A549 (cell line): Measurements from ENCODE around the gene DIP2A. TPM values are rescaled to one million over a fixed set of nuclear protein-coding genes. Genes with fewer than 3 reads are reported as not detected.
"Not testable (repeated sequence)": the region's sequence is repeated elsewhere in the genome, so short reads cannot be mapped to it uniquely, and the experiment has no call there.

ENCODE experiments used
- ATAC-seq, 2 experiments: fragments of 200-7000 bp in 1 of 2; fragments of >200 bp in 1 of 2; cut with Nextera tagmentation in 1 of 2; cut with Tn5 transposase in 1 of 2; 3 replicates each; pipeline versions ENCODE4 v1.8.0 to v1.9.1; 2018 to 2020; ENCODE audit warnings: mild to moderate bottlenecking in 1 of 2, moderate library complexity in 1 of 2
- CTCF ChIA-PET: fragments of 300-600 bp; sonication (Branson Sonifier 250); formaldehyde crosslinking; extraction: SDS; loops from one replicate; lab custom pipeline; 2021; ENCODE audit warnings: antibody characterized with exemption, inconsistent platforms; lab: Yijun Ruan, JAX
- POLR2A ChIA-PET: fragments of 350-600 bp; formaldehyde crosslinking; extraction: SDS; loops from one replicate; lab custom pipeline; 2021; ENCODE audit warnings: antibody characterized with exemption, inconsistent platforms; lab: Yijun Ruan, JAX
- DNase-seq, 2 experiments: peaks; one replicate each; pipeline versions ENCODE4 v3.0.0 to v3.0.0-alpha.2; 2011 to 2016; ENCODE audit warnings: low read depth in 1 of 2, low spot score in 1 of 2
- FAIRE-seq: peaks from 2 replicates; lab custom pipeline; 2011; peaks lifted over from hg19 to GRCh38; lab: Jason Lieb, UNC
- H3K27ac ChIP-seq, 2 experiments: fragments of >200 bp; sonication (Bioruptor Twin); formaldehyde crosslinking; 3 replicates each; pipeline ENCODE4 v1.5.1; 2016 to 2017
- H3K4me1 ChIP-seq: fragments of >200 bp; sonication (Bioruptor Twin); formaldehyde crosslinking; 3 replicates; pipeline ENCODE4 v1.6.1; 2016
- H3K4me2 ChIP-seq: fragments of >200 bp; sonication (Bioruptor Twin); formaldehyde crosslinking; 3 replicates; pipeline ENCODE4 v1.6.1; 2016
- H3K4me3 ChIP-seq: fragments of >200 bp; sonication (Bioruptor Twin); formaldehyde crosslinking; 3 replicates; pipeline ENCODE4 v1.5.1; 2016
- H3K9me3 ChIP-seq: fragments of >200 bp; sonication (Bioruptor Twin); formaldehyde crosslinking; 3 replicates; pipeline ENCODE4 v1.6.1; 2016
- BCL3 ChIP-seq: fragments of >200 bp; sonication (Bioruptor Twin); formaldehyde crosslinking; IDR thresholded peaks from 3 replicates; pipeline ENCODE4 v1.6.1; 2016
- CBX2 ChIP-seq: fragments of 200-600 bp; sonication (generic); IDR thresholded peaks from 2 replicates; pipeline ENCODE4 v1.6.1; 2016; ENCODE audit warnings: low read depth, mild to moderate bottlenecking, borderline replicate concordance
- CEBPB ChIP-seq, 2 experiments: fragments of >200 bp in 1 of 2; sonication (Bioruptor Twin) in 1 of 2; formaldehyde crosslinking in 1 of 2; IDR thresholded peaks; 2 replicates each; pipeline ENCODE4 v1.6.1; 2012 to 2016
- CHD2 ChIP-seq: fragments of 150-350 bp; IDR thresholded peaks from 2 replicates; pipeline ENCODE4 v1.6.1; 2014; ENCODE audit warnings: low read length; ENCODE audit not compliant: partially characterized antibody
- CHD4 ChIP-seq: fragments of 200-600 bp; sonication (generic); IDR thresholded peaks from 2 replicates; pipeline ENCODE4 v1.6.1; 2016; ENCODE audit warnings: antibody characterized with exemption, mild to moderate bottlenecking, borderline replicate concordance
- EHMT2 ChIP-seq: fragments of 200-600 bp; sonication (generic); IDR thresholded peaks from 2 replicates; pipeline ENCODE4 v1.6.1; 2016; ENCODE audit warnings: antibody characterized with exemption, low read depth, mild to moderate bottlenecking, moderate library complexity
- ELK1 ChIP-seq: fragments of 150-350 bp; IDR thresholded peaks from 2 replicates; pipeline ENCODE4 v1.6.1; 2014; ENCODE audit warnings: low read depth, mild to moderate bottlenecking, low read length
- GATA3 ChIP-seq: IDR thresholded peaks from 2 replicates; pipeline ENCODE4 v1.6.1; 2012; ENCODE audit warnings: borderline replicate concordance
- HOXB5 ChIP-seq: fragments of 250-450 bp; sonication (Bioruptor Pico); IDR thresholded peaks from 2 replicates; pipeline ENCODE4 v1.5.0; 2020; ENCODE audit warnings: mild to moderate bottlenecking, moderate library complexity
- JUNB ChIP-seq: fragments of >200 bp; sonication (Bioruptor Twin); formaldehyde crosslinking; IDR thresholded peaks from 2 replicates; pipeline ENCODE4 v1.6.1; 2016
- MAFK ChIP-seq: fragments of 450-650 bp; IDR thresholded peaks from 2 replicates; pipeline ENCODE4 v1.6.1; 2014; ENCODE audit not compliant: partially characterized antibody
- MYC ChIP-seq: IDR thresholded peaks from 2 replicates; pipeline ENCODE4 v1.6.1; 2012; ENCODE audit warnings: mild to moderate bottlenecking, inconsistent platforms, low read length, improper control_type of control experiment, borderline replicate concordance
- PHF8 ChIP-seq: fragments of 200-600 bp; sonication (generic); IDR thresholded peaks from 2 replicates; pipeline ENCODE4 v1.6.1; 2016; ENCODE audit warnings: low read depth, mild to moderate bottlenecking, antibody characterized with exemption, moderate library complexity, borderline replicate concordance
- POLR2A ChIP-seq: IDR thresholded peaks from 2 replicates; pipeline ENCODE4 v1.6.1; 2012; ENCODE audit warnings: mild to moderate bottlenecking, low read length
- RCOR1 ChIP-seq: fragments of 150-350 bp; IDR thresholded peaks from 2 replicates; pipeline ENCODE4 v1.6.1; 2014; ENCODE audit warnings: antibody characterized with exemption, low read length, low read depth
- RNF2 ChIP-seq: fragments of 200-600 bp; sonication (generic); IDR thresholded peaks from 2 replicates; pipeline ENCODE4 v1.6.1; 2016; ENCODE audit warnings: low read depth, mild to moderate bottlenecking, antibody characterized with exemption, moderate library complexity, borderline replicate concordance
- SMC3 ChIP-seq: fragments of >200 bp; sonication (Bioruptor Twin); formaldehyde crosslinking; IDR thresholded peaks from 3 replicates; pipeline ENCODE4 v1.6.1; 2018; ENCODE audit warnings: inconsistent platforms
- WGBS: methylation state at CpG from one replicate; pipeline ENCODE4 v1.1.6; 2017; ENCODE audit errors: missing lambda C conversion rate; 5-methylcytosine and 5-hydroxymethylcytosine counted together
- polyA plus RNA-seq, 4 experiments: library from polyadenylated mRNA; depleted of rRNA in 3 of 4; stranded (reverse); fragments of >200 nt; fragmentation: RNase III in 1 of 4; extraction: RNeasy Plus Mini Kit Qiagen cat#74134 plus additional on column Dnase treatment in 1 of 4; gene quantifications; 2 replicates in 3 of 4; 3 replicates in 1 of 4; pipeline ENCODE4 v1.2.3, GENCODE V29; 2011 to 2017
- TF ChIP-seq, protein P1 (sequence below): fragments of >200 bp; sonication (Bioruptor Twin); formaldehyde crosslinking; IDR thresholded peaks from 3 replicates; pipeline ENCODE4 v1.5.1; 2016
- TF ChIP-seq, protein P2 (sequence below): fragments of 250-450 bp; sonication (Bioruptor Pico); IDR thresholded peaks from 2 replicates; pipeline ENCODE4 v1.5.0; 2021; ENCODE audit warnings: mild to moderate bottlenecking, moderate library complexity, borderline replicate concordance

Gene DIP2A
- polyA plus RNA-seq, 2 of the 4 experiments (the other 2 are of a cell fraction): 13.3 to 18.4 TPM

DNA sequence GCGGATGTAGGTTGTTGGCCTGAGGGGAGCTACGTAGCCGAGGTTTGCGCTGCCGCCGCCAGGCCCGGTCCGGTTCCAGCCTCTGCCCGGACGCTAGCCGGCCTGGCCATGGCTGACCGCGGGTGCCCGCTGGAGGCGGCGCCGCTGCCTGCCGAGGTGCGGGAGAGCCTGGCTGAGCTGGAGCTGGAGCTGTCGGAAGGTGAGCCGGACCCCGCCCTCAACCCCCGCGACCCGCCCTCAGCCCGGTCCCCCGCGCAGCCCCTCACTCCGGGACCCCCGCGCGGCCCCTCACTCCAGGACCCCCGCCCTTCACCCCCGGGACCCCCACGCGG, 299 bp downstream of the DIP2A start:
- H3K27ac ChIP-seq: peak overlapping the region; percentile 88 to 97
- ATAC-seq (peak; percentile 55 to 72; a peak in 5 of 6 replicates), FAIRE-seq (no peak), DNase-seq (no peak)
- ChIA-PET POLR2A (interaction anchor here (0.6 to 1.4 kb wide), 2 partner anchors 177 to 195 kb away, joined by 3 to 4 read pairs; partner anchors contain the start of gene PRMT2), CTCF (no interaction called here)
- H3K9me3 ChIP-seq: no peaks in the 10 kb centered on the region
- no CpG with 5 or more reads among the region's 36 CpGs for WGBS
- peak overlapping the region; percentile 96 for H3K4me2 ChIP-seq
- H3K4me1 ChIP-seq: peaks cover 12% of the 10 kb centered on the region
- H3K4me3 ChIP-seq: peak overlapping the region; percentile 71
- no peak for TF ChIP-seq RCOR1
- no peak for TF ChIP-seq RNF2
- peak; percentile 38; the same call in 1 of the 2 replicates for TF ChIP-seq PHF8
- TF ChIP-seq, protein P1, sequence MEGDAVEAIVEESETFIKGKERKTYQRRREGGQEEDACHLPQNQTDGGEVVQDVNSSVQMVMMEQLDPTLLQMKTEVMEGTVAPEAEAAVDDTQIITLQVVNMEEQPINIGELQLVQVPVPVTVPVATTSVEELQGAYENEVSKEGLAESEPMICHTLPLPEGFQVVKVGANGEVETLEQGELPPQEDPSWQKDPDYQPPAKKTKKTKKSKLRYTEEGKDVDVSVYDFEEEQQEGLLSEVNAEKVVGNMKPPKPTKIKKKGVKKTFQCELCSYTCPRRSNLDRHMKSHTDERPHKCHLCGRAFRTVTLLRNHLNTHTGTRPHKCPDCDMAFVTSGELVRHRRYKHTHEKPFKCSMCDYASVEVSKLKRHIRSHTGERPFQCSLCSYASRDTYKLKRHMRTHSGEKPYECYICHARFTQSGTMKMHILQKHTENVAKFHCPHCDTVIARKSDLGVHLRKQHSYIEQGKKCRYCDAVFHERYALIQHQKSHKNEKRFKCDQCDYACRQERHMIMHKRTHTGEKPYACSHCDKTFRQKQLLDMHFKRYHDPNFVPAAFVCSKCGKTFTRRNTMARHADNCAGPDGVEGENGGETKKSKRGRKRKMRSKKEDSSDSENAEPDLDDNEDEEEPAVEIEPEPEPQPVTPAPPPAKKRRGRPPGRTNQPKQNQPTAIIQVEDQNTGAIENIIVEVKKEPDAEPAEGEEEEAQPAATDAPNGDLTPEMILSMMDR: no peak
- 0 out of 2 replicates have a peak, but pooled peaks have one; percentile 65 for TF ChIP-seq POLR2A

DNA sequence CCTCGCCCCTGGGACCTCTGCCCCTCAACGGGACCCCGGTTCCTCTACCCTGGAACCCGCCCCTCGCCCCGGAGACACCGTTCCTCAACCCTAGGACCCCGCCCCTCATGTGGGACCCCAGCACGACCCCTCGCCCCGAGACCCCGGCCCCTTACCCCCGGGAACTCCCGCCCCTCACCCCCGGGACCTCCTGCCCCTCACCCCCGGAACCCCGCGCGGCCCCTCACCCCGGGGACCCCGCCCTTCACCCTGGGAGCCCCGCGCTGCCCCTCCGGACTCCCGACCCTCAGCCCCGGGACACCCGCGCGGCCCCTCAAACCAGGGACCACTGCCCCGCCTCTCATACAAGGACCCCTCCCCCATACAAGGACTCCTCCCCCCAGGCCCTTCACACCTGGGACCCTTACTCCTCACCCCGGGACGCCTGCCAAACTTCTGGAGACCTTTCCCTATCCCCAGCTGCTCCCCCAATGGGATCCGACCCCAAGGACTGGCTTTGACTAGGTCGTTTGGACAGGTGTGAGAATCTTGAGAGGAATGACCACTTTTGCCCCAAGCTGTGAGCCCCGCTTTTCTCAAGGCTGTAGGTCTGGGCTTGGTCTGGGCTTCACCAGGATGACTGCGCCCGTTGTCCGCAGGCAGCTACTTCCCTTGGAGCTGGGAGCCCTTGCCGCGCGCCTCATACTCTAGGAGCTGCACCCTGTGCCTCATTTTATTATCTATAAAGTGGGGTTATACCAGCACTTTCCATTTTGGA, 843 bp downstream of the DIP2A start:
- Histone ChIP-seq H3K9me3 (no peaks in the 10 kb centered on the region), H3K27ac (peak overlapping the region; percentile 88 to 97), H3K4me1 (peaks cover 12% of the 10 kb centered on the region), H3K4me2 (peak overlapping the region; percentile 96), H3K4me3 (peak overlapping the region; percentile 71)
- TF ChIP-seq BCL3 (no peak), EHMT2 (no peak), HOXB5 (CRISPR knock-in tag) (no peak)
- CTCF ChIA-PET: no interaction called here
- no peak for DNase-seq
- 31% methylated on average over 11 of the region's 41 CpGs for WGBS
- no peak for FAIRE-seq
- ATAC-seq: no peak
- POLR2A ChIA-PET: interaction anchor here (1.4 kb wide), 1 partner anchor 176 kb away, joined by 4 read pairs; the partner anchor contains the start of gene PRMT2

DNA sequence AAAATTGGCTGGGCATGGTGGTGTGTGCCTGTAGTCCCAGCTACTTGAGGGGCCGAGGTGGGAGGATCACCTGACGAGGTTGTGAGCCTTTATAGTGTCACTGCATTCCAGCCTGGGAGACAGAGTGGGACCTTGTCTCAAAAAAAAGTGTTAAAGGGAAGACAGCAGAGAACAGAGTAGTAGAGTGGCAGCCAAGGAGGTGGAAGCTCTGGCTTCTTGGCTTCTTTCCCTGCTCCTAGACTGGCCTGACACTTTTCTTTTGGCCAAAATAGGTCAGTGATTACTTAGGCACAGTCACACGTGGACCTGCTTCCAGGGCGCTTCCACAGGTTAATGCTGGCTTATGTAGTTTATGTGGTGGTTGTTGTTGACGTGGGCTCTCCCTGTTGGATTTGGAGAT, 3.2 kb downstream of the DIP2A start:
- ChIA-PET CTCF (no interaction called here), POLR2A (no interaction called here)
- H3K9me3 ChIP-seq: no peaks in the 10 kb centered on the region
- TF ChIP-seq JUNB (no peak), SMC3 (no peak)
- FAIRE-seq (no peak), ATAC-seq (no peak), DNase-seq (no peak)
- no peak overlapping the region for H3K4me2 ChIP-seq
- WGBS: 89% methylated on average over 5 of the region's 5 CpGs
- peaks cover 12% of the 10 kb centered on the region for H3K4me1 ChIP-seq
- no peak overlapping the region for H3K27ac ChIP-seq
- H3K4me3 ChIP-seq: no peak overlapping the region

- ATAC-seq, H3K4me3 ChIP-seq, DNase-seq, H3K9me3 ChIP-seq, H3K4me2 ChIP-seq, H3K27ac ChIP-seq, H3K4me1 ChIP-seq, FAIRE-seq, POLR2A ChIA-PET: not testable (repeated sequence)
- CTCF ChIA-PET: interaction anchor here (0.8 kb wide), 1 partner anchor 14 kb away, joined by 3 read pairs; no protein-coding TSS in a partner anchor
- 93% methylated on average over 6 of the region's 6 CpGs for WGBS
Measured at GRCh38 chr21:46465153-46465552, 6.5 kb downstream of the DIP2A start.

DNA sequence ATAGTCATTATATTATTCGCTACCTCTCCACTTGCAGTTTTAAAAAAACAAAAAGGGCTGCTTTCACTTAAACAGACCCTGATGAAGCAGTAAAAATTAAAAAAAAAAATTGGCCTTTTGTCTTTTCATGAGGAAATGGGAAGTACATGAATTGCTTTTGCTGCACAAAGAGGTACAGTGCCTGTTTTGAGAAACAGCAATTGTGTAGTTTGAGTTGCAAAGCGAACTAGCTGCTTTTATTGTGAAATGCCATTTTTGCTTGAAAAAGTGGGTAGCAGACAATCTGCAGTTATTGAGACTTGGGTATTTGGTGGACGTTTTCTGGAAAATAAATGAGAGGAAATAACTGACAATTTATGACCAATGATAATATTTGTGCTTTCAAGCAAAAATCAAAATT, 7.0 kb downstream of the DIP2A start:
- DNase-seq: no peak
- H3K4me2 ChIP-seq: no peak overlapping the region
- H3K9me3 ChIP-seq: no peaks in the 10 kb centered on the region
- no peak overlapping the region for H3K4me3 ChIP-seq
- no peak for FAIRE-seq
- WGBS: 89% methylated on average over 3 of the region's 3 CpGs
- no peak overlapping the region for H3K27ac ChIP-seq
- POLR2A ChIA-PET: no interaction called here
- H3K4me1 ChIP-seq: no peaks in the 10 kb centered on the region
- no peak for ATAC-seq
- CTCF ChIA-PET: interaction anchor here (0.8 kb wide), 1 partner anchor 13 kb away, joined by 3 read pairs; no protein-coding TSS in a partner anchor
- TF ChIP-seq RNF2: no peak
- no peak for TF ChIP-seq PHF8
- TF ChIP-seq MYC: no peak
- no peak for TF ChIP-seq CHD2
- no peak for TF ChIP-seq CBX2
- no peak for TF ChIP-seq MAFK
- TF ChIP-seq EHMT2: no peak
- no peak for TF ChIP-seq ELK1
- no peak for TF ChIP-seq GATA3
- no peak for TF ChIP-seq CHD4
- TF ChIP-seq CEBPB (IDR thresholded peaks at IDR 0.05): no peak
- TF ChIP-seq, protein P2, sequence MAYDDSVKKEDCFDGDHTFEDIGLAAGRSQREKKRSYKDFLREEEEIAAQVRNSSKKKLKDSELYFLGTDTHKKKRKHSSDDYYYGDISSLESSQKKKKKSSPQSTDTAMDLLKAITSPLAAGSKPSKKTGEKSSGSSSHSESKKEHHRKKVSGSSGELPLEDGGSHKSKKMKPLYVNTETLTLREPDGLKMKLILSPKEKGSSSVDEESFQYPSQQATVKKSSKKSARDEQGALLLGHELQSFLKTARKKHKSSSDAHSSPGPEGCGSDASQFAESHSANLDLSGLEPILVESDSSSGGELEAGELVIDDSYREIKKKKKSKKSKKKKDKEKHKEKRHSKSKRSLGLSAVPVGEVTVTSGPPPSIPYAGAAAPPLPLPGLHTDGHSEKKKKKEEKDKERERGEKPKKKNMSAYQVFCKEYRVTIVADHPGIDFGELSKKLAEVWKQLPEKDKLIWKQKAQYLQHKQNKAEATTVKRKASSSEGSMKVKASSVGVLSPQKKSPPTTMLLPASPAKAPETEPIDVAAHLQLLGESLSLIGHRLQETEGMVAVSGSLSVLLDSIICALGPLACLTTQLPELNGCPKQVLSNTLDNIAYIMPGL (CRISPR knock-in tag): no peak
